CD14-positive monocyte (primary cell): Measurements from ENCODE around the gene FAM221A. TPM values are rescaled to one million over a fixed set of nuclear protein-coding genes. Genes with fewer than 3 reads are reported as not detected.

Experiments used
- DNase-seq, 3 donors: peaks; one replicate each; pipeline ENCODE4 v3.0.0-alpha.2; 2011 to 2022
- H2AFZ ChIP-seq: 2 replicates; pipeline ENCODE4 v1.6.0; 2012; ENCODE audit warnings: mild to moderate bottlenecking, low read depth, low read length, inconsistent platforms; ENCODE audit not compliant: insufficient read depth, poor library complexity, severe bottlenecking
- H3K27ac ChIP-seq, 2 donors: 1 replicate in 1 of 2; 2 replicates in 1 of 2; pipeline ENCODE4 v1.5.1; 2012 to 2013; ENCODE audit warnings: low read length in 2 of 2, control low read depth in 1 of 2, inconsistent platforms in 1 of 2, low read depth in 1 of 2, mild to moderate bottlenecking in 1 of 2
- H3K27me3 ChIP-seq, 2 donors: one replicate each; pipeline versions ENCODE4 v1.6.0 to v1.6.1; 2011 to 2013; ENCODE audit warnings: low read length in 2 of 2; ENCODE audit not compliant: control insufficient read depth in 2 of 2, insufficient read depth in 2 of 2
- H3K36me3 ChIP-seq, 2 donors: replicated peaks in 1 of 2; 1 replicate in 1 of 2; 2 replicates in 1 of 2; pipeline versions ENCODE4 v1.5.1 to v1.6.1; 2012 to 2013; ENCODE audit warnings: low read length in 2 of 2, control low read depth in 1 of 2, inconsistent platforms in 1 of 2, mild to moderate bottlenecking in 1 of 2; ENCODE audit not compliant: insufficient read depth in 2 of 2, control insufficient read depth in 1 of 2
- H3K4me1 ChIP-seq, 2 donors: 1 replicate in 1 of 2; 2 replicates in 1 of 2; pipeline versions ENCODE4 v1.5.1 to v1.6.1; 2012 to 2013; ENCODE audit warnings: low read length in 2 of 2, control low read depth in 1 of 2, inconsistent platforms in 1 of 2, mild to moderate bottlenecking in 1 of 2, moderate library complexity in 1 of 2; ENCODE audit not compliant: insufficient read depth in 2 of 2, control insufficient read depth in 1 of 2
- H3K4me2 ChIP-seq: replicated peaks from 2 replicates; pipeline ENCODE3; 2012; ENCODE audit warnings: low read length, moderate library complexity, mild to moderate bottlenecking; ENCODE audit not compliant: poor library complexity, severe bottlenecking; ENCODE audit errors: extremely low read depth
- H3K4me3 ChIP-seq, 3 experiments: fragments of 200-600 bp in 1 of 3; sonication (generic) in 1 of 3; replicated peaks in 1 of 3; 1 replicate in 2 of 3; 2 replicates in 1 of 3; pipeline ENCODE4 v1.5.1; 2011 to 2013; ENCODE audit warnings: low read length in 3 of 3, mild to moderate bottlenecking in 3 of 3, control low read depth in 2 of 3, low read depth in 2 of 3, inconsistent platforms in 1 of 3, moderate library complexity in 1 of 3
- H3K79me2 ChIP-seq: 2 replicates; pipeline ENCODE4 v1.6.0; 2012; ENCODE audit warnings: mild to moderate bottlenecking, control low read depth, inconsistent platforms, low read length, moderate library complexity; ENCODE audit not compliant: insufficient read depth
- H3K9ac ChIP-seq: 2 replicates; pipeline ENCODE4 v1.6.0; 2017; ENCODE audit warnings: low read length, mild to moderate bottlenecking; ENCODE audit not compliant: insufficient read depth, poor library complexity, severe bottlenecking
- H3K9me3 ChIP-seq, 2 donors: replicated peaks in 1 of 2; 1 replicate in 1 of 2; 2 replicates in 1 of 2; pipeline versions ENCODE4 v1.5.1 to v1.6.1; 2012 to 2013; ENCODE audit warnings: low read length in 2 of 2, control low read depth in 1 of 2; ENCODE audit not compliant: control insufficient read depth in 1 of 2, insufficient read depth in 1 of 2
- H4K20me1 ChIP-seq: 2 replicates; pipeline ENCODE4 v1.6.0; 2012; ENCODE audit warnings: mild to moderate bottlenecking, low read length, control low read depth, moderate library complexity; ENCODE audit not compliant: insufficient read depth
- H3K27ac Mint-ChIP-seq, 7 donors: one replicate each; pipeline ENCODE4 v1.8.0; 2020; ENCODE audit warnings: mild to moderate bottlenecking in 7 of 7, mixed read lengths in 7 of 7, moderate library complexity in 6 of 7, inconsistent platforms in 2 of 7
- H3K27me3 Mint-ChIP-seq, 3 donors: one replicate each; pipeline ENCODE4 v1.8.0; 2021 to 2022; ENCODE audit warnings: low read depth in 3 of 3, mild to moderate bottlenecking in 3 of 3, mixed read lengths in 3 of 3, moderate library complexity in 3 of 3, inconsistent platforms in 1 of 3
- H3K36me3 Mint-ChIP-seq, 2 donors: one replicate each; pipeline ENCODE4 v1.8.0; 2020; ENCODE audit warnings: mixed read lengths in 2 of 2, inconsistent platforms in 1 of 2, mild to moderate bottlenecking in 1 of 2
- H3K4me1 Mint-ChIP-seq: one replicate; pipeline ENCODE4 v1.8.0; 2020; ENCODE audit warnings: mild to moderate bottlenecking, mixed read lengths
- H3K4me3 Mint-ChIP-seq, 2 donors: one replicate each; pipeline ENCODE4 v1.8.0; 2020; ENCODE audit warnings: mild to moderate bottlenecking in 2 of 2, mixed read lengths in 2 of 2, moderate library complexity in 1 of 2
- H3K9me3 Mint-ChIP-seq, 7 donors: one replicate each; pipeline ENCODE4 v1.8.0; 2020 to 2022; ENCODE audit warnings: mixed read lengths in 7 of 7, mild to moderate bottlenecking in 6 of 7, moderate library complexity in 6 of 7, inconsistent platforms in 2 of 7
- CTCF ChIP-seq: fragments of 200-600 bp; IDR thresholded peaks from one replicate; pipeline ENCODE4 v1.8.0; 2022; ENCODE audit warnings: antibody characterized with exemption, mild to moderate bottlenecking
- WGBS: methylation state at CpG from one replicate; pipeline ENCODE4 v1.1.5; 2013; ENCODE audit warnings: missing lambda C conversion rate; ENCODE audit not compliant: insufficient coverage; 5-methylcytosine and 5-hydroxymethylcytosine counted together
- intact Hi-C, 2 donors: fragments of 100-400 bp; cut with micrococcal nuclease; formaldehyde crosslinking; loops; one replicate each; pipeline versions ENCODE4 v1.15.0 to v1.15.1; 2023
- polyA plus RNA-seq, 3 donors: library from polyadenylated mRNA; depleted of rRNA in 1 of 3; unstranded in 2 of 3; stranded (reverse) in 1 of 3; fragments of 300-500 nt in 2 of 3; fragments of >200 nt in 1 of 3; fragmentation: Illumina TruSeq in 2 of 3; gene quantifications; 1 replicate in 2 of 3; 2 replicates in 1 of 3; pipeline ENCODE4 v1.2.3, GENCODE V29; 2012 to 2021

FAM221A gene
- polyA plus RNA-seq, 3 donors: 1.4 to 7.8 (median 2.1) TPM

DNA sequence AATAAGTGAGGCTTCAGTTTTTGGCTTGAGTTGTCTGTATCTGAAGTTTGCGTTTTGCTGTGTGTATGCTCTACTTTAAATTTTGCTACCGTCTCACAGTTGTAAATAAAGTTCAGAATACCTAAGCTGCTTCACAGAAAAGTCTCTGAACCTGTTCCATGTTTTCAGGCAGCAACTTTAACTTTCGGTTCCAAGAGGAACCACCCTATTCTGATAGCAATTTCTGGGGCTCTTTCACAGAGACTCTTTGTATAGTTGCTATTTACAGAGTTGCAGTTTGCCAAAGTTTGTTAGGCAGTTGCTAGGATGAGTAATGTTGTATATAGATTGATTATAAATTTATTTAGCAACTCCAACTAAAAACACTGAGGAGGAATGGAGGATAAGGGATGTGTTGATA lies 5.7 kb downstream of the FAM221A start:
- Histone ChIP-seq H3K4me3 (no peak overlapping the region), H3K9me3 (no peaks in the 10 kb centered on the region), H3K36me3 (peaks cover 0 to 7% of the 10 kb centered on the region in 2 donors), H2AFZ (no peak overlapping the region), H3K4me2 (no peak overlapping the region), H3K27ac (no peak overlapping the region), H3K27me3 (no peaks in the 10 kb centered on the region), H3K9ac (no peak overlapping the region), H4K20me1 (no peaks in the 10 kb centered on the region), H3K4me1 (peaks cover 5 to 7% of the 10 kb centered on the region in 2 donors), H3K79me2 (no peaks in the 10 kb centered on the region)
- intact Hi-C loops: loop anchor here in 1 of 2 donors (10.0 kb wide), 1 partner anchor 81 kb away; no protein-coding TSS in a partner anchor
- Mint-ChIP-seq H3K4me3 (no peak overlapping the region), H3K36me3 (peaks cover 10 to 16% of the 10 kb centered on the region in 2 donors), H3K27me3 (peaks cover 0 to 1% (median under 1%) of the 10 kb centered on the region in 3 donors), H3K9me3 (no peaks in the 10 kb centered on the region), H3K4me1 (peaks cover 7% of the 10 kb centered on the region), H3K27ac (no peak overlapping the region)
- TF ChIP-seq CTCF: no peak
- 100% methylated on average over 1 of the region's 3 CpGs for WGBS
- no peak for DNase-seq

DNA sequence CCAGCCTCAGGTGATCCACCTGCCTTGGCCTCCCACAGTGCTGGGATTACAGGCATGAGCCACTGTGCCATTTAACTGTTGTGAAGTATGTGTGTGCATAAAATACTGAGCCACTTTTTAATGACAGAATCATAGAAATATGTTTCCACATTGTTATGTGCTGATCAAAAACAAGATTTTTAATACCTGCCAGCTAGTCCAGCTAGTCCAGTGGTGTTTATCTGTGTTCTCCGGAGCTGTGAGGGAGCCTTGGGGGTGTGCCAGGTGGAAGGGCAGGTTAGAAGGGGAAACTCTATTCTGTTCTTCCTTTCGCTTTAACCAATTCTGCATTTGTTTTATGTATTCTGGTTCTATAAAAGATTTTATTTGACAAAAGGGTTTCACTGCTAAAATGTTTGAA lies 7.0 kb downstream of the FAM221A start:
- Mint-ChIP-seq H3K27me3 (peaks cover 0 to 2% (median 0%) of the 10 kb centered on the region in 3 donors), H3K27ac (no peak overlapping the region), H3K36me3 (peaks cover 18 to 23% of the 10 kb centered on the region in 2 donors), H3K4me1 (peaks cover 2% of the 10 kb centered on the region), H3K4me3 (no peak overlapping the region), H3K9me3 (no peaks in the 10 kb centered on the region)
- Histone ChIP-seq H3K9me3 (no peaks in the 10 kb centered on the region), H3K9ac (no peak overlapping the region), H3K4me3 (no peak overlapping the region), H3K27me3 (no peaks in the 10 kb centered on the region), H4K20me1 (no peaks in the 10 kb centered on the region), H2AFZ (no peak overlapping the region), H3K4me1 (no peaks in the 10 kb centered on the region), H3K79me2 (no peaks in the 10 kb centered on the region), H3K36me3 (peaks cover 0 to 15% of the 10 kb centered on the region in 2 donors), H3K4me2 (no peak overlapping the region), H3K27ac (no peak overlapping the region)
- intact Hi-C loops: loop anchor here in 1 of 2 donors (10.0 kb wide), 1 partner anchor 82 kb away; no protein-coding TSS in a partner anchor
- no peak for TF ChIP-seq CTCF
- WGBS: 100% methylated on average over 1 of the region's 2 CpGs
- DNase-seq: no peak
